ENCODE data around the gene ZC3H12C. TPM values are rescaled to one million over a fixed set of nuclear protein-coding genes. Genes with fewer than 3 reads are reported as not detected.
"Not testable (repeated sequence)": the region's sequence is repeated elsewhere in the genome, so short reads cannot be mapped to it uniquely, and the experiment has no call there.

Gene ZC3H12C
- total and polyA plus RNA-seq, 4 donors = 1.1 to 17.9 (median 9.6) TPM

GRCh38 chr11:110185599-110185998, 92.4 kb downstream of the ZC3H12C start:
- DNase-seq (no peak), ATAC-seq (ENCODE audit: low FRiP score) (no peak)
- H3K4me3 ChIP-seq (ENCODE audit: low read length in 2 of 2) = no peak overlapping the region
- H3K36me3 ChIP-seq (ENCODE audit: control insufficient read depth in 1 of 2, insufficient read depth in 2 of 2, low read length in 1 of 2) = no peaks in the 10 kb centered on the region
- intact Hi-C loops (cut with DNase I) = no loop called here
- H3K27me3 ChIP-seq (ENCODE audit: control insufficient read depth in 1 of 2, insufficient read depth in 2 of 2, low read length in 1 of 2) = no peaks in the 10 kb centered on the region
- no peak overlapping the region for H3K27ac ChIP-seq (ENCODE audit: low read depth in 1 of 2, low read length in 2 of 2)
- WGBS, 2 donors = 75 to 80% methylated on average over 7 of the region's 7 CpGs
- no peaks in the 10 kb centered on the region for H3K9me3 ChIP-seq (ENCODE audit: control insufficient read depth, low read length)
- no peaks in the 10 kb centered on the region for H3K4me1 ChIP-seq (ENCODE audit: control insufficient read depth in 1 of 2, insufficient read depth in 2 of 2, low read length in 2 of 2)

- intact Hi-C loops (cut with DNase I) = no loop called here
- H3K27me3 ChIP-seq (ENCODE audit: control insufficient read depth in 1 of 2, insufficient read depth in 2 of 2, low read length in 1 of 2) = no peaks in the 10 kb centered on the region
- no peak for DNase-seq
Measured at GRCh38 chr11:110186456-110186855, 93.3 kb downstream of the ZC3H12C start.

GRCh38 chr11:110186867-110187266, 93.7 kb downstream of the ZC3H12C start:
- intact Hi-C loops (cut with DNase I) = no loop called here
- H3K4me1 ChIP-seq (ENCODE audit: control insufficient read depth in 1 of 2, insufficient read depth in 2 of 2, low read length in 2 of 2) = no peaks in the 10 kb centered on the region
- ATAC-seq (ENCODE audit: low FRiP score) (no peak), DNase-seq (no peak)
- no peak overlapping the region for H3K27ac ChIP-seq (ENCODE audit: low read depth in 1 of 2, low read length in 2 of 2)
- H3K4me3 ChIP-seq (ENCODE audit: low read length in 2 of 2) = no peak overlapping the region
- no peaks in the 10 kb centered on the region for H3K27me3 ChIP-seq (ENCODE audit: control insufficient read depth in 1 of 2, insufficient read depth in 2 of 2, low read length in 1 of 2)
- H3K9me3 ChIP-seq (ENCODE audit: control insufficient read depth, low read length) = no peaks in the 10 kb centered on the region
- 35 to 42% methylated on average over 4 of the region's 4 CpGs for WGBS, 2 donors
- no peaks in the 10 kb centered on the region for H3K36me3 ChIP-seq (ENCODE audit: control insufficient read depth in 1 of 2, insufficient read depth in 2 of 2, low read length in 1 of 2)

More at GRCh38 chr11:110186456-110186855, 93.3 kb downstream of the ZC3H12C start:
- no peak overlapping the region for H3K4me3 ChIP-seq (ENCODE audit: low read length in 2 of 2)
- no peak for ATAC-seq (ENCODE audit: low FRiP score)
- H3K27ac ChIP-seq (ENCODE audit: low read depth in 1 of 2, low read length in 2 of 2) = no peak overlapping the region
- WGBS, 2 donors = 91 to 93% methylated on average over 5 of the region's 5 CpGs
- H3K4me1 ChIP-seq (ENCODE audit: control insufficient read depth in 1 of 2, insufficient read depth in 2 of 2, low read length in 2 of 2) = no peaks in the 10 kb centered on the region
- no peaks in the 10 kb centered on the region for H3K36me3 ChIP-seq (ENCODE audit: control insufficient read depth in 1 of 2, insufficient read depth in 2 of 2, low read length in 1 of 2)
- H3K9me3 ChIP-seq (ENCODE audit: control insufficient read depth, low read length) = no peaks in the 10 kb centered on the region

GRCh38 chr11:110187731-110188130, 94.5 kb downstream of the ZC3H12C start:
- 90 to 97% methylated on average over 6 of the region's 6 CpGs for WGBS, 2 donors
- ATAC-seq (ENCODE audit: low FRiP score) = no peak
- intact Hi-C loops (cut with DNase I) = no loop called here

GRCh38 chr11:110190885-110191284, 97.7 kb downstream of the ZC3H12C start:
- intact Hi-C loops (cut with DNase I) = loop anchor here in 1 of 2 donors (10.0 kb wide), 1 partner anchor 236 kb away; no protein-coding TSS in a partner anchor
- WGBS, 2 donors = 92 to 98% methylated on average over 1 of the region's 1 CpG

More at GRCh38 chr11:110187731-110188130, 94.5 kb downstream of the ZC3H12C start:
- Histone ChIP-seq H3K36me3 (ENCODE audit: control insufficient read depth in 1 of 2, insufficient read depth in 2 of 2, low read length in 1 of 2) (no peaks in the 10 kb centered on the region), H3K4me3 (ENCODE audit: low read length in 2 of 2) (no peak overlapping the region), H3K9me3 (ENCODE audit: control insufficient read depth, low read length) (no peaks in the 10 kb centered on the region), H3K27ac (ENCODE audit: low read depth in 1 of 2, low read length in 2 of 2) (no peak overlapping the region), H3K27me3 (ENCODE audit: control insufficient read depth in 1 of 2, insufficient read depth in 2 of 2, low read length in 1 of 2) (no peaks in the 10 kb centered on the region), H3K4me1 (ENCODE audit: control insufficient read depth in 1 of 2, insufficient read depth in 2 of 2, low read length in 2 of 2) (no peaks in the 10 kb centered on the region)
- no peak for DNase-seq

GRCh38 chr11:110192604-110193282, 99.6 kb downstream of the ZC3H12C start:
- 96 to 98% methylated on average over 4 of the region's 4 CpGs for WGBS, 2 donors
- not testable (repeated sequence) for H3K4me1 ChIP-seq (ENCODE audit: control insufficient read depth in 1 of 2, insufficient read depth in 2 of 2, low read length in 2 of 2); H3K27ac ChIP-seq (ENCODE audit: low read depth in 1 of 2, low read length in 2 of 2); H3K4me3 ChIP-seq (ENCODE audit: low read length in 2 of 2); H3K27me3 ChIP-seq (ENCODE audit: control insufficient read depth in 1 of 2, insufficient read depth in 2 of 2, low read length in 1 of 2); ATAC-seq (ENCODE audit: low FRiP score); H3K9me3 ChIP-seq (ENCODE audit: control insufficient read depth, low read length); H3K36me3 ChIP-seq (ENCODE audit: control insufficient read depth in 1 of 2, insufficient read depth in 2 of 2, low read length in 1 of 2); DNase-seq
- intact Hi-C loops (cut with DNase I) = loop anchor here in 1 of 2 donors (10.0 kb wide), 1 partner anchor 238 kb away; no protein-coding TSS in a partner anchor

More at GRCh38 chr11:110190885-110191284, 97.7 kb downstream of the ZC3H12C start:
- H3K27ac ChIP-seq (ENCODE audit: low read depth in 1 of 2, low read length in 2 of 2) = no peak overlapping the region
- no peaks in the 10 kb centered on the region for H3K4me1 ChIP-seq (ENCODE audit: control insufficient read depth in 1 of 2, insufficient read depth in 2 of 2, low read length in 2 of 2)
- no peaks in the 10 kb centered on the region for H3K36me3 ChIP-seq (ENCODE audit: control insufficient read depth in 1 of 2, insufficient read depth in 2 of 2, low read length in 1 of 2)
- no peaks in the 10 kb centered on the region for H3K9me3 ChIP-seq (ENCODE audit: control insufficient read depth, low read length)
- no peak for ATAC-seq (ENCODE audit: low FRiP score)
- H3K4me3 ChIP-seq (ENCODE audit: low read length in 2 of 2) = no peak overlapping the region
- no peaks in the 10 kb centered on the region for H3K27me3 ChIP-seq (ENCODE audit: control insufficient read depth in 1 of 2, insufficient read depth in 2 of 2, low read length in 1 of 2)
- DNase-seq = no peak

GRCh38 chr11:110194211-110194766, 101.1 kb downstream of the ZC3H12C start:
- not testable (repeated sequence) for H3K9me3 ChIP-seq (ENCODE audit: control insufficient read depth, low read length); H3K27me3 ChIP-seq (ENCODE audit: control insufficient read depth in 1 of 2, insufficient read depth in 2 of 2, low read length in 1 of 2); H3K4me3 ChIP-seq (ENCODE audit: low read length in 2 of 2); H3K27ac ChIP-seq (ENCODE audit: low read depth in 1 of 2, low read length in 2 of 2); H3K4me1 ChIP-seq (ENCODE audit: control insufficient read depth in 1 of 2, insufficient read depth in 2 of 2, low read length in 2 of 2); H3K36me3 ChIP-seq (ENCODE audit: control insufficient read depth in 1 of 2, insufficient read depth in 2 of 2, low read length in 1 of 2); ATAC-seq (ENCODE audit: low FRiP score); DNase-seq
- intact Hi-C loops (cut with DNase I) = loop anchor here in 1 of 2 donors (10.0 kb wide), 1 partner anchor 239 kb away; no protein-coding TSS in a partner anchor
- WGBS, 2 donors = 81 to 83% methylated on average over 10 of the region's 10 CpGs

- ATAC-seq (ENCODE audit: low FRiP score) (no peak), DNase-seq (no peak)
- WGBS, 2 donors = 93 to 94% methylated on average over 5 of the region's 5 CpGs
- Histone ChIP-seq H3K4me3 (ENCODE audit: low read length in 2 of 2) (no peak overlapping the region), H3K36me3 (ENCODE audit: control insufficient read depth in 1 of 2, insufficient read depth in 2 of 2, low read length in 1 of 2) (no peaks in the 10 kb centered on the region), H3K4me1 (ENCODE audit: control insufficient read depth in 1 of 2, insufficient read depth in 2 of 2, low read length in 2 of 2) (no peaks in the 10 kb centered on the region), H3K27me3 (ENCODE audit: control insufficient read depth in 1 of 2, insufficient read depth in 2 of 2, low read length in 1 of 2) (no peaks in the 10 kb centered on the region), H3K27ac (ENCODE audit: low read depth in 1 of 2, low read length in 2 of 2) (no peak overlapping the region), H3K9me3 (ENCODE audit: control insufficient read depth, low read length) (no peaks in the 10 kb centered on the region)
- intact Hi-C loops (cut with DNase I) = loop anchor here in 1 of 2 donors (10.0 kb wide), 1 partner anchor 241 kb away; no protein-coding TSS in a partner anchor
Measured at GRCh38 chr11:110196241-110196754, 103.1 kb downstream of the ZC3H12C start.

Data from aorta (tissue), 5 donors.